Measurements from ENCODE around the gene WDR81.
"Not testable (repeated sequence)": the region's sequence is repeated elsewhere in the genome, so short reads cannot be mapped to it uniquely, and the experiment has no call there.

WDR81 gene

DNA sequence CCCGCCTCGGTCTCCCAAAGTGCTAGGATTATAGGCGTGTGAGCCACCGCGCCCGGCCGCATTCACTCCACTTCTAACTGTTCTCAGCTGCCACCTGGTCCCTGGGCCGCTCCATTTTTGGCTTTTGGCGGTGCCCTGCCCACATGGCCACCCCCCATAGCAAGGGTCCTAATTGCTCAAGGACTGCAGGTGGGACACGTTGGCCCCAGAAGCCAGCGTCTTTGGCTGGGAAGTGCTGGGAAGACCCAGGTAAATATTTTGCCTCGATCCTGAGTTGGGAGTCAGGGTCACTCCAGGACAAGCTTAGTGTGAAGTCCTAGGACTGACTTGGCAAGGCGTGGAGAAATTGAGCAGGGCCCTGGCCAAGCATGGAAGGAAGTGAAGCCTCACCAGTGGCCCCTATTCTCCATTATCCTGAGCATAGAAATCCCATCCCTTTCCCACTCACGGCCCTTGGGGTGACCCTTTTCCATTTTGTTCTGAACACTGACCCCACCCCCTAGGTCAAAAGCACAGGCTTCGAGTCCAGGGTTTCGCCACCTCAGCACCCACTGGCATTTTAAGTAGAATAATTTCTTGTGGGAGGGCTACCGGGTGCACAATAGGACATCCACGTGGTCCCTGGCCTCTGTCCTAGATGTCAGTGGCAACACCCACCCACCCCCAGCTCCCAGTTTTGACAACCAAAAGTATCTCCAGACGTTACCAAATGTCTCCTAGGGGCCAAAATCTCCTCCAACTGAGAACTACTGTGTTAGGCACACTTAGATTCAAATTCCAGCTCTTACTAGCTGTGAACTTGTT lies 5.9 kb upstream of the WDR81 start:
- H3K27ac Mint-ChIP-seq: peak overlapping the region; percentile 97
- H3K4me3 Mint-ChIP-seq: peak overlapping the region; percentile 97
- H3K4me1 Mint-ChIP-seq (ENCODE audit: low read depth): peaks cover 32% of the 10 kb centered on the region
- H3K36me3 Mint-ChIP-seq (ENCODE audit: low read depth): peaks cover 12% of the 10 kb centered on the region
- H3K9me3 Mint-ChIP-seq: no peaks in the 10 kb centered on the region
- H3K27me3 Mint-ChIP-seq (ENCODE audit: low read depth): no peaks in the 10 kb centered on the region

DNA sequence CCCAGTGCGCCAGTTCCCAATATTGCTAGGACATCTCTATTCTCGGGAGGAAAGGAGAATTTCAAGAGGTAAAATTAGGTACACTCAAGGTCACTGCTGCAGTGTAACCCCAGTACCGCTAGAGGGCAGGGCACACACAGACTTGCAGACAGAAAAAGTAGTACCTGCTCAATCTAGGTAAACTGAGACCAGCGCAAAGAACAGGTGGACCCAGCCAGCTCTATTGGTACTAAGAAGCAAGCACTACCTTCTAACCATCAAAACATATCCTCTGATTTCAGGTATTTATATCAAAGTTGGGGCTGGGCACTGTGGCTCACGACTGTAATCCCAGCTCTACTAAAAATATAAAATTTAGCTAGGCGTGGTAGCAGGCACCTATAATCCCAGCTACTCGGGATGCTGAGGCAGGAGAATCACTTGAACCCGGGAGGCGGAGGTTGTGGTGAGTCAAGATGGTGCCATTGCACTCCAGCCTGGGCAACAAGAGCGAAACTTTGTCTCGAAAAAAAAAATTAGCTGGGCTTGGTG lies 3.6 kb upstream of the WDR81 start:
- H3K9me3 Mint-ChIP-seq: no peaks in the 10 kb centered on the region

DNA sequence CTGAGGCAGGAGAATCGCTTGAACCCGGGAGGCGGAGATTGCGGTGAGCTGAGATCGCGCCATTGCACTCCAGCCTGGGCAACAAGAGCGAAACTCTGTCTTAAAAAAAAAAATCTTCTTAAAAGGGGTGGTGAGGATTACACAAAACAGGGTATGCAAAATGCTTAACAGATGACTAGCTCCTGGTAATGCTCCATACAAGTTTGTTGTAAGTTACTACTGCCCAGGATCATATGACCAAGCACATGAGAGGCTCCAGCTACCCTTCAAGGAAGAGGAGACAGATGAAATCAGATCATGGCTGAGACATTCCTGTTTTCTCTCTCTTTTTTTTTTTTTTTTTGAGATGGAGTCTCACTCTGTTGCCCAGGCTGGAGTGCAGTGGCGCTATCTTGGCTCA lies 2.5 kb upstream of the WDR81 start:
- Mint-ChIP-seq H3K27ac (peak overlapping the region; percentile 98), H3K4me1 (ENCODE audit: low read depth) (peaks cover 31% of the 10 kb centered on the region)
- not testable (repeated sequence) for H3K9me3 Mint-ChIP-seq; H3K36me3 Mint-ChIP-seq (ENCODE audit: low read depth); H3K4me3 Mint-ChIP-seq; H3K27me3 Mint-ChIP-seq (ENCODE audit: low read depth)

More for the DNA sequence above, 3.6 kb upstream of the WDR81 start:
- peaks cover 31% of the 10 kb centered on the region for H3K4me1 Mint-ChIP-seq (ENCODE audit: low read depth)
- H3K36me3 Mint-ChIP-seq (ENCODE audit: low read depth): peaks cover 9% of the 10 kb centered on the region
- H3K4me3 Mint-ChIP-seq: peak overlapping the region; percentile 34
- H3K27me3 Mint-ChIP-seq (ENCODE audit: low read depth): no peaks in the 10 kb centered on the region
- peak overlapping the region; percentile 62 for H3K27ac Mint-ChIP-seq

DNA sequence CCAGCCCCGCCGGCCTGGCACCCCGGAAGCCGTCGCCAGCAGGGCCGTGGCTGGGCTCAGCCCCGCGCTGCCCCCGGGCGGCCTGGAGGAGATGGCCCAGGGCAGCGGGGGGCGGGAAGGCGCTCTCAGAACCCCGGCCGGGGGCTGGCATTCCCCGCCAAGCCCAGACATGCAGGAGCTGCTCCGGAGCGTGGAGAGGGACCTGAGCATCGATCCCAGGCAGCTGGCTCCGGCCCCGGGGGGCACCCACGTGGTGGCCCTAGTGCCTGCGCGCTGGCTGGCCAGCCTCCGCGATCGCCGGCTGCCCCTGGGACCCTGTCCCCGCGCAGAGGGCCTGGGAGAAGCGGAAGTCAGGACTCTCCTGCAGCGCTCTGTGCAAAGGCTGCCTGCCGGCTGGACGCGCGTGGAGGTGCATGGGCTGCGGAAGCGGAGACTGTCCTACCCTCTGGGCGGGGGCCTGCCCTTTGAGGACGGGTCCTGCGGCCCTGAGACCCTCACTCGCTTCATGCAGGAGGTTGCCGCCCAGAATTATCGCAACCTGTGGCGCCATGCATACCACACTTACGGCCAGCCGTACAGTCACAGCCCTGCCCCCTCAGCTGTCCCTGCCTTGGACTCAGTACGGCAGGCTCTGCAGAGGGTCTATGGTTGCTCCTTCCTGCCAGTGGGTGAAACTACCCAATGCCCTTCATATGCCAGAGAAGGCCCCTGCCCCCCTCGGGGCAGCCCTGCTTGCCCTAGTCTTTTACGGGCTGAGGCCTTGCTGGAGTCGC lies 551 bp downstream of the WDR81 start:
- H3K4me3 Mint-ChIP-seq: peak overlapping the region; percentile 75
- peaks cover 15% of the 10 kb centered on the region for H3K36me3 Mint-ChIP-seq (ENCODE audit: low read depth)
- H3K4me1 Mint-ChIP-seq (ENCODE audit: low read depth): peaks cover 29% of the 10 kb centered on the region
- peak overlapping the region; percentile 52 for H3K27ac Mint-ChIP-seq
- H3K27me3 Mint-ChIP-seq (ENCODE audit: low read depth): no peaks in the 10 kb centered on the region
- H3K9me3 Mint-ChIP-seq: no peaks in the 10 kb centered on the region

DNA sequence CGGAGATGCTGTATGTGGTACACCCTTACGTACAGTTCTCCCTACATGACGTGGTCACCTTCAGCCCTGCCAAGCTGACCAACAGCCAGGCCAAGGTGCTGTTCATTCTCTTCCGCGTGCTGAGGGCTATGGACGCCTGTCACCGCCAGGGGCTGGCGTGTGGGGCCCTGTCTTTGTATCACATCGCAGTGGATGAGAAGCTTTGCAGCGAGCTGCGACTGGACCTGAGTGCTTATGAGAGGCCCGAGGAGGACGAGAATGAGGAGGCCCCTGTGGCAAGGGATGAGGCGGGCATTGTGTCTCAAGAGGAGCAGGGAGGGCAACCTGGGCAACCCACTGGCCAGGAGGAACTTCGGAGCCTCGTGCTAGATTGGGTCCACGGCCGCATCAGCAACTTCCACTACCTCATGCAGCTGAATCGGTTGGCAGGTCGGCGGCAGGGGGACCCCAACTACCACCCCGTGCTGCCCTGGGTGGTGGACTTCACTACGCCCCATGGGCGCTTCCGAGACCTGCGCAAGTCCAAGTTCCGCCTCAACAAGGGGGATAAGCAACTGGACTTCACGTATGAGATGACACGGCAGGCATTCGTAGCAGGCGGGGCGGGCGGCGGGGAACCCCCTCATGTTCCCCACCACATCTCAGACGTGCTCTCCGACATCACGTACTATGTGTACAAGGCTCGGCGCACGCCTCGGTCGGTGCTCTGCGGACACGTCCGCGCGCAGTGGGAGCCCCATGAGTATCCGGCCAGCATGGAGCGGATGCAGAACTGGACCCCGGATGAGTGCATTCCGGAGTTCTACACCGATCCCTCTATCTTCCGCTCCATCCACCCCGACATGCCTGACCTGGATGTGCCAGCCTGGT lies 1.4 kb downstream of the WDR81 start:
- peaks cover 26% of the 10 kb centered on the region for H3K4me1 Mint-ChIP-seq (ENCODE audit: low read depth)
- H3K27ac Mint-ChIP-seq: peak overlapping the region; percentile 52
- H3K36me3 Mint-ChIP-seq (ENCODE audit: low read depth): peaks cover 15% of the 10 kb centered on the region
- no peaks in the 10 kb centered on the region for H3K9me3 Mint-ChIP-seq
- H3K4me3 Mint-ChIP-seq: peak overlapping the region; percentile 75
- no peaks in the 10 kb centered on the region for H3K27me3 Mint-ChIP-seq (ENCODE audit: low read depth)

GRCh38 chr17:1726626-1727257 lies 2.2 kb downstream of the WDR81 start:
- peaks cover 15% of the 10 kb centered on the region for H3K36me3 Mint-ChIP-seq (ENCODE audit: low read depth)
- no peak overlapping the region for H3K4me3 Mint-ChIP-seq
- peaks cover 24% of the 10 kb centered on the region for H3K4me1 Mint-ChIP-seq (ENCODE audit: low read depth)
- H3K27me3 Mint-ChIP-seq (ENCODE audit: low read depth): no peaks in the 10 kb centered on the region
- no peaks in the 10 kb centered on the region for H3K9me3 Mint-ChIP-seq
- H3K27ac Mint-ChIP-seq: no peak overlapping the region

- Mint-ChIP-seq H3K27ac (no peak overlapping the region), H3K4me1 (ENCODE audit: low read depth) (peaks cover 24% of the 10 kb centered on the region), H3K36me3 (ENCODE audit: low read depth) (peaks cover 15% of the 10 kb centered on the region), H3K27me3 (ENCODE audit: low read depth) (no peaks in the 10 kb centered on the region), H3K9me3 (no peaks in the 10 kb centered on the region), H3K4me3 (no peak overlapping the region)
Measured at GRCh38 chr17:1727258-1727789, 2.8 kb downstream of the WDR81 start.

DNA sequence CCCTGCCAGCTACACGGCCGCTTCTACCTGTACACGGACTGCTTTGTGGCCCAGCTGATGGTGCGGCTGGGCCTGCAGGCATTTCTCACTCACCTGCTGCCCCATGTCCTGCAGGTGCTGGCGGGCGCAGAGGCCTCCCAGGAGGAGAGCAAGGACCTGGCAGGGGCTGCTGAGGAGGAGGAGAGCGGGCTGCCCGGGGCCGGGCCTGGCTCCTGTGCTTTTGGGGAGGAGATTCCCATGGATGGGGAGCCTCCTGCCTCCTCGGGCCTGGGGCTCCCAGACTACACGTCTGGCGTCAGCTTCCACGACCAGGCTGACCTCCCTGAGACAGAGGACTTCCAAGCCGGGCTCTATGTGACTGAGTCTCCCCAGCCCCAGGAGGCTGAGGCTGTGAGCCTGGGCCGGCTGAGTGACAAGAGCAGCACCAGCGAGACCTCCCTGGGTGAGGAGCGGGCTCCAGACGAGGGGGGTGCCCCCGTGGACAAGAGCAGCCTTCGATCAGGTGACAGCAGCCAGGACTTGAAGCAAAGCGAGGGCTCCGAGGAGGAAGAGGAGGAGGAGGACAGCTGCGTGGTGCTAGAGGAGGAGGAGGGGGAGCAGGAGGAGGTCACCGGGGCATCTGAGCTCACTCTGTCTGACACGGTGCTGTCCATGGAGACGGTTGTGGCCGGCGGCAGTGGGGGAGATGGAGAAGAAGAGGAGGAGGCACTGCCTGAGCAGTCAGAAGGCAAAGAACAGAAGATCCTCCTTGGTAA lies 3.5 kb downstream of the WDR81 start:
- Mint-ChIP-seq H3K36me3 (ENCODE audit: low read depth) (peaks cover 17% of the 10 kb centered on the region), H3K27me3 (ENCODE audit: low read depth) (no peaks in the 10 kb centered on the region), H3K27ac (no peak overlapping the region), H3K9me3 (no peaks in the 10 kb centered on the region), H3K4me1 (ENCODE audit: low read depth) (peaks cover 18% of the 10 kb centered on the region), H3K4me3 (no peak overlapping the region)

DNA sequence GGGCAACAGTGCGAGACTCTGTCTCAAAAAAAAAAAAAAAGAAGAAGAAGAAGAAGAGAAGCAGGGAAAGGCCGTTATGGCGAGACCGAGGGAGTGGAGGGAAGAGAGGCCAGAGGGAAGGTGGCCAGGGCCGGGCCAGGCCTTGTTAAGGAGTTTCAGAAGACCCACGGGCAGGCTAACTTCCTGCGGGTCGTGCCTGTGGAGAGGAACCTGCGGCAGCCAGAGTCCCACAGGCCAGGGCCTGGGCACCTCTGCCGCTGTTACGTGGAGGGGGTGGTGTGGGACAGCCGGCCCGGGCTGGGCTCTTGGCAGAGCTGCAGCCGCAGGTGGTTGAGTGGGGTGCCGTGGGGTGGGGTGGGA lies 5.4 kb downstream of the WDR81 start:
- no peak overlapping the region for H3K27ac Mint-ChIP-seq
- H3K9me3 Mint-ChIP-seq: no peaks in the 10 kb centered on the region
- no peak overlapping the region for H3K4me3 Mint-ChIP-seq
- peaks cover 18% of the 10 kb centered on the region for H3K4me1 Mint-ChIP-seq (ENCODE audit: low read depth)
- peaks cover 24% of the 10 kb centered on the region for H3K36me3 Mint-ChIP-seq (ENCODE audit: low read depth)
- H3K27me3 Mint-ChIP-seq (ENCODE audit: low read depth): no peaks in the 10 kb centered on the region

- peaks cover 16% of the 10 kb centered on the region for H3K4me1 Mint-ChIP-seq (ENCODE audit: low read depth)
- H3K36me3 Mint-ChIP-seq (ENCODE audit: low read depth): peaks cover 23% of the 10 kb centered on the region
- H3K27me3 Mint-ChIP-seq (ENCODE audit: low read depth): no peaks in the 10 kb centered on the region
- no peaks in the 10 kb centered on the region for H3K9me3 Mint-ChIP-seq
- H3K4me3 Mint-ChIP-seq: no peak overlapping the region
- H3K27ac Mint-ChIP-seq: no peak overlapping the region
Measured at GRCh38 chr17:1730326-1731193, 6.1 kb downstream of the WDR81 start.

- H3K27me3 Mint-ChIP-seq (ENCODE audit: low read depth): no peaks in the 10 kb centered on the region
- H3K4me1 Mint-ChIP-seq (ENCODE audit: low read depth): peaks cover 18% of the 10 kb centered on the region
- H3K4me3 Mint-ChIP-seq: no peak overlapping the region
- H3K9me3 Mint-ChIP-seq: no peaks in the 10 kb centered on the region
- H3K27ac Mint-ChIP-seq: no peak overlapping the region
- peaks cover 23% of the 10 kb centered on the region for H3K36me3 Mint-ChIP-seq (ENCODE audit: low read depth)
Measured at GRCh38 chr17:1731194-1731506, 6.6 kb downstream of the WDR81 start.

DNA sequence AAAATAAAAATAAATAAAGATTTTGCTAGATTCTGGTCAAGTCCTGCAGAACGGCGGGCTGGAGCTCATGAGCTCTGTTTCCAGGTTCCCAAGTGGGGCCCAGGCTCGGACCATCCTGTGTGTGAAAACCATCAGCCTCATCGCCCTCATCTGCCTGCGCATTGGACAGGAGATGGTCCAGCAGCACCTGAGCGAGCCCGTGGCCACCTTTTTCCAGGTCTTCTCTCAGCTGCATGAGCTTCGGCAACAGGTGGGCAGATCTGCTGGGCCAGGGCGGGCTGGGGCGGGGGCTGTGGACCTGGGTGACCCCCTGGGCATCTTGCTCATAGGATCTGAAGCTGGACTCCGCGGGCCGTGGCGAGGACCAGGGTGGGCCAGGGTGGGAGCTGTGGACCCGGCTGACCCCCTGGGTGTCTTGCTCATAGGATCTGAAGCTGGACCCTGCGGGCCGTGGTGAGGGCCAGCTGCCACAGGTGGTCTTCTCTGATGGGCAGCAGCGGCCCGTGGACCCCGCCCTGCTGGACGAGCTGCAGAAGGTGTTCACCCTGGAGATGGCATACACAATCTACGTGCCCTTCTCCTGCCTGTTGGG lies 7.8 kb downstream of the WDR81 start:
- H3K27me3 Mint-ChIP-seq (ENCODE audit: low read depth): no peaks in the 10 kb centered on the region
- H3K27ac Mint-ChIP-seq: no peak overlapping the region
- peaks cover 22% of the 10 kb centered on the region for H3K4me1 Mint-ChIP-seq (ENCODE audit: low read depth)
- no peaks in the 10 kb centered on the region for H3K9me3 Mint-ChIP-seq
- no peak overlapping the region for H3K4me3 Mint-ChIP-seq
- peaks cover 26% of the 10 kb centered on the region for H3K36me3 Mint-ChIP-seq (ENCODE audit: low read depth)

All from T-helper 1 cell treated with Interleukin-12 subunit alpha and Interleukin-12 subunit beta and Interleukin-4 antibody, amounts not matched to agents 30 μg/mL and 1 μg/mL, for 36 hours (primary cell).